ENCODE data around the gene IFI27L1.

IFI27L1 gene

GRCh38 chr14:94048691-94049624 lies 32.2 kb upstream of the IFI27L1 start:
- H3K4me1 ChIP-seq (ENCODE audit: insufficient read depth, low read length), result no peaks in the 10 kb centered on the region; the same call in 1 of the 2 replicates
- no peak overlapping the region for H3K9ac ChIP-seq (ENCODE audit: low read depth, low read length)
- H3K27me3 ChIP-seq (ENCODE audit: insufficient read depth, low read length), result no peaks in the 10 kb centered on the region
- H3K4me3 ChIP-seq (ENCODE audit: low read length), result no peak overlapping the region
- H3K27ac ChIP-seq (ENCODE audit: low read depth, low read length), result no peak overlapping the region
- H3K9me3 ChIP-seq (ENCODE audit: insufficient read depth, low read depth, low read length), result no peaks in the 10 kb centered on the region
- WGBS, result 92% methylated on average over 10 of the region's 10 CpGs
- H3K36me3 ChIP-seq (ENCODE audit: insufficient read depth, low read length), result peaks cover 96% of the 10 kb centered on the region

GRCh38 chr14:94049625-94050023 lies 31.5 kb upstream of the IFI27L1 start:
- Histone ChIP-seq H3K9ac (ENCODE audit: low read depth, low read length) (no peak overlapping the region), H3K4me1 (ENCODE audit: insufficient read depth, low read length) (no peaks in the 10 kb centered on the region; the same call in 1 of the 2 replicates), H3K27ac (ENCODE audit: low read depth, low read length) (no peak overlapping the region), H3K9me3 (ENCODE audit: insufficient read depth, low read depth, low read length) (no peaks in the 10 kb centered on the region), H3K4me3 (ENCODE audit: low read length) (no peak overlapping the region), H3K36me3 (ENCODE audit: insufficient read depth, low read length) (peaks cover 96% of the 10 kb centered on the region), H3K27me3 (ENCODE audit: insufficient read depth, low read length) (no peaks in the 10 kb centered on the region)
- 94% methylated on average over 2 of the region's 2 CpGs for WGBS

- Histone ChIP-seq H3K4me3 (ENCODE audit: low read length) (no peak overlapping the region), H3K36me3 (ENCODE audit: insufficient read depth, low read length) (peaks cover 96% of the 10 kb centered on the region), H3K27ac (ENCODE audit: low read depth, low read length) (no peak overlapping the region), H3K27me3 (ENCODE audit: insufficient read depth, low read length) (no peaks in the 10 kb centered on the region), H3K4me1 (ENCODE audit: insufficient read depth, low read length) (no peaks in the 10 kb centered on the region; the same call in 1 of the 2 replicates), H3K9me3 (ENCODE audit: insufficient read depth, low read depth, low read length) (no peaks in the 10 kb centered on the region), H3K9ac (ENCODE audit: low read depth, low read length) (no peak overlapping the region)
- 92% methylated on average over 6 of the region's 6 CpGs for WGBS
Measured at GRCh38 chr14:94050231-94050880, 30.8 kb upstream of the IFI27L1 start.

- H3K36me3 ChIP-seq (ENCODE audit: insufficient read depth, low read length), result peaks cover 96% of the 10 kb centered on the region
Measured at GRCh38 chr14:94051115-94051514, 30.0 kb upstream of the IFI27L1 start.

GRCh38 chr14:94051779-94052178 lies 29.3 kb upstream of the IFI27L1 start:
- Histone ChIP-seq H3K36me3 (ENCODE audit: insufficient read depth, low read length) (peaks cover 96% of the 10 kb centered on the region), H3K4me3 (ENCODE audit: low read length) (no peak overlapping the region)

More at GRCh38 chr14:94051115-94051514, 30.0 kb upstream of the IFI27L1 start:
- H3K9ac ChIP-seq (ENCODE audit: low read depth, low read length), result no peak overlapping the region
- no peak overlapping the region for H3K4me3 ChIP-seq (ENCODE audit: low read length)
- no peak overlapping the region for H3K27ac ChIP-seq (ENCODE audit: low read depth, low read length)
- WGBS, result 81% methylated on average over 9 of the region's 9 CpGs
- no peaks in the 10 kb centered on the region for H3K9me3 ChIP-seq (ENCODE audit: insufficient read depth, low read depth, low read length)
- H3K27me3 ChIP-seq (ENCODE audit: insufficient read depth, low read length), result no peaks in the 10 kb centered on the region
- H3K4me1 ChIP-seq (ENCODE audit: insufficient read depth, low read length), result no peaks in the 10 kb centered on the region; the same call in 1 of the 2 replicates

GRCh38 chr14:94052199-94052598 lies 28.9 kb upstream of the IFI27L1 start:
- no peak overlapping the region for H3K4me3 ChIP-seq (ENCODE audit: low read length)
- no peaks in the 10 kb centered on the region for H3K9me3 ChIP-seq (ENCODE audit: insufficient read depth, low read depth, low read length)
- H3K9ac ChIP-seq (ENCODE audit: low read depth, low read length), result no peak overlapping the region
- no peak overlapping the region for H3K27ac ChIP-seq (ENCODE audit: low read depth, low read length)
- H3K27me3 ChIP-seq (ENCODE audit: insufficient read depth, low read length), result no peaks in the 10 kb centered on the region
- H3K4me1 ChIP-seq (ENCODE audit: insufficient read depth, low read length), result no peaks in the 10 kb centered on the region; the same call in 1 of the 2 replicates
- 81% methylated on average over 1 of the region's 1 CpG for whole genome bisulfite sequencing
- H3K36me3 ChIP-seq (ENCODE audit: insufficient read depth, low read length), result peaks cover 96% of the 10 kb centered on the region

More at GRCh38 chr14:94051779-94052178, 29.3 kb upstream of the IFI27L1 start:
- H3K27me3 ChIP-seq (ENCODE audit: insufficient read depth, low read length), result no peaks in the 10 kb centered on the region
- no peaks in the 10 kb centered on the region; the same call in 1 of the 2 replicates for H3K4me1 ChIP-seq (ENCODE audit: insufficient read depth, low read length)
- WGBS, result 86% methylated on average over 3 of the region's 3 CpGs
- H3K27ac ChIP-seq (ENCODE audit: low read depth, low read length), result 0 out of 2 replicates have a peak overlapping the region, but pooled peaks have one; percentile 0
- H3K9ac ChIP-seq (ENCODE audit: low read depth, low read length), result no peak overlapping the region
- H3K9me3 ChIP-seq (ENCODE audit: insufficient read depth, low read depth, low read length), result no peaks in the 10 kb centered on the region

- WGBS, result 93% methylated on average over 4 of the region's 4 CpGs
- H3K9ac ChIP-seq (ENCODE audit: low read depth, low read length), result no peak overlapping the region
- H3K4me3 ChIP-seq (ENCODE audit: low read length), result no peak overlapping the region
- no peaks in the 10 kb centered on the region for H3K9me3 ChIP-seq (ENCODE audit: insufficient read depth, low read depth, low read length)
- no peaks in the 10 kb centered on the region for H3K27me3 ChIP-seq (ENCODE audit: insufficient read depth, low read length)
- peaks cover 96% of the 10 kb centered on the region for H3K36me3 ChIP-seq (ENCODE audit: insufficient read depth, low read length)
- no peak overlapping the region for H3K27ac ChIP-seq (ENCODE audit: low read depth, low read length)
- H3K4me1 ChIP-seq (ENCODE audit: insufficient read depth, low read length), result no peaks in the 10 kb centered on the region; the same call in 1 of the 2 replicates
Measured at GRCh38 chr14:94052662-94053061, 28.4 kb upstream of the IFI27L1 start.

GRCh38 chr14:94054401-94054800 lies 26.7 kb upstream of the IFI27L1 start:
- H3K27ac ChIP-seq (ENCODE audit: low read depth, low read length), result no peak overlapping the region
- no peaks in the 10 kb centered on the region for H3K27me3 ChIP-seq (ENCODE audit: insufficient read depth, low read length)
- no peak overlapping the region for H3K9ac ChIP-seq (ENCODE audit: low read depth, low read length)
- H3K4me3 ChIP-seq (ENCODE audit: low read length), result no peak overlapping the region
- 92% methylated on average over 1 of the region's 1 CpG for WGBS
- H3K36me3 ChIP-seq (ENCODE audit: insufficient read depth, low read length), result peaks cover 96% of the 10 kb centered on the region
- H3K9me3 ChIP-seq (ENCODE audit: insufficient read depth, low read depth, low read length), result no peaks in the 10 kb centered on the region
- no peaks in the 10 kb centered on the region; the same call in 1 of the 2 replicates for H3K4me1 ChIP-seq (ENCODE audit: insufficient read depth, low read length)

- H3K27ac ChIP-seq (ENCODE audit: low read depth, low read length), result no peak overlapping the region
- no peak overlapping the region for H3K9ac ChIP-seq (ENCODE audit: low read depth, low read length)
- no peaks in the 10 kb centered on the region for H3K9me3 ChIP-seq (ENCODE audit: insufficient read depth, low read depth, low read length)
- no peaks in the 10 kb centered on the region; the same call in 1 of the 2 replicates for H3K4me1 ChIP-seq (ENCODE audit: insufficient read depth, low read length)
- no peaks in the 10 kb centered on the region for H3K27me3 ChIP-seq (ENCODE audit: insufficient read depth, low read length)
- H3K4me3 ChIP-seq (ENCODE audit: low read length), result no peak overlapping the region
- peaks cover 96% of the 10 kb centered on the region for H3K36me3 ChIP-seq (ENCODE audit: insufficient read depth, low read length)
- 96% methylated on average over 7 of the region's 7 CpGs for WGBS
Measured at GRCh38 chr14:94054936-94055335, 26.2 kb upstream of the IFI27L1 start.

GRCh38 chr14:94056579-94057308 lies 24.4 kb upstream of the IFI27L1 start:
- no peak overlapping the region for H3K27ac ChIP-seq (ENCODE audit: low read depth, low read length)
- 91% methylated on average over 6 of the region's 6 CpGs for WGBS
- peaks cover 96% of the 10 kb centered on the region for H3K36me3 ChIP-seq (ENCODE audit: insufficient read depth, low read length)

More at GRCh38 chr14:94056579-94057308, 24.4 kb upstream of the IFI27L1 start:
- Histone ChIP-seq H3K9me3 (ENCODE audit: insufficient read depth, low read depth, low read length) (no peaks in the 10 kb centered on the region), H3K4me1 (ENCODE audit: insufficient read depth, low read length) (no peaks in the 10 kb centered on the region; the same call in 1 of the 2 replicates), H3K9ac (ENCODE audit: low read depth, low read length) (no peak overlapping the region), H3K4me3 (ENCODE audit: low read length) (no peak overlapping the region), H3K27me3 (ENCODE audit: insufficient read depth, low read length) (no peaks in the 10 kb centered on the region)
